Neutrophil (primary cell): ENCODE results near the gene SPDEF.

ENCODE experiments used
- H3K27ac ChIP-seq: fragments of 200-600 bp; sonication (generic); 2 replicates; pipeline ENCODE4 v1.5.1; 2016; ENCODE audit warnings: mild to moderate bottlenecking, moderate library complexity
- H3K27me3 ChIP-seq: fragments of 200-600 bp; sonication (generic); 2 replicates; pipeline ENCODE4 v1.6.0; 2016; ENCODE audit warnings: mild to moderate bottlenecking
- H3K36me3 ChIP-seq: fragments of 200-600 bp; sonication (generic); 2 replicates; pipeline ENCODE4 v1.5.1; 2017
- H3K4me1 ChIP-seq, 2 experiments: fragments of 200-600 bp in 1 of 2; sonication (generic) in 1 of 2; 1 replicate in 1 of 2; 2 replicates in 1 of 2; pipeline versions ENCODE4 v1.5.1 to v1.6.1; 2013 to 2016; ENCODE audit warnings: low read depth in 1 of 2, low read length in 1 of 2, mild to moderate bottlenecking in 1 of 2, moderate library complexity in 1 of 2; ENCODE audit not compliant: control insufficient read depth in 1 of 2, insufficient read depth in 1 of 2
- H3K4me3 ChIP-seq, 2 experiments: fragments of 200-600 bp in 1 of 2; sonication (generic) in 1 of 2; 1 replicate in 1 of 2; 2 replicates in 1 of 2; pipeline ENCODE4 v1.5.1; 2013 to 2016; ENCODE audit warnings: low read depth in 1 of 2, low read length in 1 of 2, mild to moderate bottlenecking in 1 of 2, moderate library complexity in 1 of 2
- H3K9me3 ChIP-seq: fragments of 200-600 bp; sonication (generic); 2 replicates; pipeline ENCODE4 v1.5.1; 2016
- CTCF ChIP-seq: fragments of 200-600 bp; sonication (generic); IDR thresholded peaks from 2 replicates; pipeline ENCODE4 v1.5.1; 2016; ENCODE audit warnings: antibody characterized with exemption

Gene SPDEF

GRCh38 chr6:34521463-34522285 is 34.5 kb downstream of the SPDEF start:
- Histone ChIP-seq H3K36me3 (no peaks in the 10 kb centered on the region), H3K27me3 (no peaks in the 10 kb centered on the region), H3K4me1 (peaks cover 0 to 4% of the 10 kb centered on the region in 2 experiments), H3K4me3 (no peak overlapping the region), H3K9me3 (no peaks in the 10 kb centered on the region), H3K27ac (no peak overlapping the region)
- no peak for TF ChIP-seq CTCF

DNA sequence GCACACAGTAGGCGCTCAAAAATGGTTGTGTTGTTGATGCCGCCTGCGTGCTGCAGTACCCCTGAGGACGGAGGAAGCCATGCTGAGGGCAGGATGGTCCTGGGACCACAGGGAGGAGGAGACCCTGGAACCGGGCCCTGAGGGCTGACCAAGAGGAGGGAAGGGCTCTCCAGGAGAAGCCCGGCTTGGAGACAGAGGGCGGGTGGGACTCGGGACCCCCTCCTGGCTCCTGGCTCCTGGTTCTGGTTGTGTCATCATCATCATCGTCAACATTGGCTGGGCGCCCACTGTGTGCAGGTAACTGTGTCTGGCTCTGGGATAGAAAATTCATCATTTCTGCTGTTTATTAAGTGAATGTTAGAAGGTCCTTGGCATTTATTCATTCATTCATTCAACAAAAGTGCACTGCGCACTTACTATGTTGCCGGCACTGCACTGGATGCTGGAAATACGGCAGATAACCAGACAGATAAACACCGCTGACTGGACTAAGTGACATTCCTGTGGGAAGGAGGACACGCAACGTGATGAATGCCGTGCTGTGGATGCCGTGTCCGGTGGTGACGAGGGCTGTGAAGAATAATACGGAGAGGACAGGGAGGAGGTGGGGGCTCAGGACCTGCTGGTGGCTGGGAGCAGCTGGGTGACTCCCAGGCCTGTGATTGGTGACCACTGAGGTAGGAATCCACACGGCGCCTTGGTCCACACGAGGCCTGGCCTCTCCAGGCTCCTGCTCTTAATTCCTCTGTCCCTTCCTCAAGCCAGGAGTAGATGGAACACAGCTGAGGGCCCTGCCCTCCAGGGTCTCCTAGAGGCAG is 35.3 kb downstream of the SPDEF start:
- H3K4me3 ChIP-seq = no peak overlapping the region

DNA sequence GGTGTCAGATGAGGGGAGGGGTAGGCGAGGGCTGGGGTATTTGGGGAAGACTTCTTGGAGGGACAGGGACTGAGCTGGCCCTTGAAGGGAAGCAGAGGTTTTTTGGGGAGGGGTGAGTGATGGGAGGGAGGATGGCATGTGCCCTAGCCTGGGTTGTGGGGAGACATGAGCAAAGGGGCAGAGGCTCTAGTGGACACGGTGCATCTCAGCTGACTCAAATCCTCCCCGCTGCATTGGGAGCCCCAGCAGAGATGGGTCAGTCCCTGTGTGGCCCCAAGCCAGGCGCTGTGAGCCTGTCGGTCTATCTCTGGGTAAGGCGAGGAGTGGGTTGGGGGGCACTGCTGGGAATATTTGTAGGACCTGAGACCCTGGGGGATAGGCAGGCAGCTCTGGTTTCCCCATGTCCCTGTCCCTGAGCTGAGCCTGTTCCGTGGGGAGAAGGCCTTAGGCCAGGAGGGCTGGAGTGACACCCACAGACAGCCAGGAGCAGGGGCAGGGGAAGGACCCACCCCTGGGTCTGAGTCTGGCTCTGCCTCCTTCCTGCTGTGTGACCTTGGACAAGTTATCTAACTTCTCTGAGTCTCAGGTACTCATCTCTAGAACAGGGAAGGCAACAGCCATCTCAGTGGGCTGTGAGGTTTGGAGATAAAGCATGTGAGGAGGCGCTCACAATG is 36.0 kb downstream of the SPDEF start:
- no peak for TF ChIP-seq CTCF
- Histone ChIP-seq H3K27ac (no peak overlapping the region), H3K36me3 (no peaks in the 10 kb centered on the region), H3K4me1 (peaks cover 0 to 4% of the 10 kb centered on the region in 2 experiments), H3K4me3 (no peak overlapping the region), H3K27me3 (peaks cover 10% of the 10 kb centered on the region), H3K9me3 (no peaks in the 10 kb centered on the region)

More for the DNA sequence above, 35.3 kb downstream of the SPDEF start:
- Histone ChIP-seq H3K36me3 (no peaks in the 10 kb centered on the region), H3K9me3 (no peaks in the 10 kb centered on the region), H3K27me3 (peaks cover 3% of the 10 kb centered on the region), H3K27ac (no peak overlapping the region), H3K4me1 (peaks cover 0 to 4% of the 10 kb centered on the region in 2 experiments)
- TF ChIP-seq CTCF = no peak

GRCh38 chr6:34518669-34519365 is 37.3 kb downstream of the SPDEF start:
- H3K9me3 ChIP-seq = no peaks in the 10 kb centered on the region
- TF ChIP-seq CTCF = no peak
- no peaks in the 10 kb centered on the region for H3K36me3 ChIP-seq

DNA sequence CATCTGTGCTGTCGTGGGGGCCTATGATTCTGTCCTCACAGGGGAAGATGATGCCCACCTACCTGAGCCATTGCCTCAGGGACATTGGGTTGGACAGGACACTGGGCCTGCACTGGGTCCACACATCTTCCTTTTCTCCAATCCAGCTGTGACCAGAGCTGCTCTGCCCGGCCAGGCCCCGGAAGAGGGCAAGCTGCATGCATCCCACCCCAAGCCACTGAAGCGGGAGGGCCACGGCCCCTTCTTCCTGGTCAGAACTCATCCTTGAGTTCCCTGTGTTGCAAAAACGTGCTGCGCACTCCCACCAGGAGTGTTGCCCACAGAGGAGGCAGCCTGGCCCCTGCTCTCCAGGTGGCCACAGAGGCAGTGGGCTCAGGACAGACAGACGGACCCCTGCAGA is 38.2 kb downstream of the SPDEF start:
- H3K36me3 ChIP-seq = no peaks in the 10 kb centered on the region
- peaks cover 31% of the 10 kb centered on the region for H3K27me3 ChIP-seq
- no peak overlapping the region for H3K4me3 ChIP-seq

More at GRCh38 chr6:34518669-34519365, 37.3 kb downstream of the SPDEF start:
- Histone ChIP-seq H3K4me3 (no peak overlapping the region), H3K27ac (no peak overlapping the region), H3K27me3 (peaks cover 23% of the 10 kb centered on the region), H3K4me1 (peaks cover 0 to 4% of the 10 kb centered on the region in 2 experiments)

More for the DNA sequence above, 38.2 kb downstream of the SPDEF start:
- Histone ChIP-seq H3K4me1 (peaks cover 0 to 4% of the 10 kb centered on the region in 2 experiments), H3K27ac (no peak overlapping the region), H3K9me3 (no peaks in the 10 kb centered on the region)
- TF ChIP-seq CTCF = no peak
